GM23248 (cell line): ENCODE results near the gene C12orf54. TPM values are rescaled to one million over a fixed set of nuclear protein-coding genes. Genes with fewer than 3 reads are reported as not detected.
A peak's percentile ranks its signal among the peaks of the same experiment; 100 is the strongest.
"Not testable (repeated sequence)": the region's sequence is repeated elsewhere in the genome, so short reads cannot be mapped to it uniquely, and the experiment has no call there.

Source experiments
- DNase-seq: peaks from one replicate; pipeline ENCODE4 v3.0.0-alpha.2; 2015
- H2AFZ ChIP-seq: fragments of 200-600 bp; sonication (generic); 2 replicates; pipeline ENCODE4 v1.6.1; 2016; ENCODE audit warnings: antibody characterized with exemption
- H3F3A ChIP-seq: fragments of 200-600 bp; sonication (generic); 2 replicates; pipeline ENCODE4 v1.6.1; 2016; ENCODE audit warnings: mild to moderate bottlenecking, antibody characterized with exemption, mixed run types; ENCODE audit not compliant: insufficient read depth
- H3K27ac ChIP-seq: fragments of 200-600 bp; sonication (generic); 2 replicates; pipeline ENCODE4 v1.5.1; 2016; ENCODE audit warnings: mild to moderate bottlenecking
- H3K27me3 ChIP-seq: fragments of 200-600 bp; sonication (generic); replicated peaks from 2 replicates; pipeline ENCODE4 v1.6.1; 2016; ENCODE audit warnings: mild to moderate bottlenecking; ENCODE audit not compliant: insufficient read depth
- H3K36me3 ChIP-seq: fragments of 200-600 bp; sonication (generic); 2 replicates; pipeline ENCODE4 v1.6.1; 2016; ENCODE audit warnings: low read depth, mild to moderate bottlenecking
- H3K4me1 ChIP-seq: fragments of 200-600 bp; sonication (generic); 2 replicates; pipeline ENCODE4 v1.6.1; 2016; ENCODE audit warnings: mild to moderate bottlenecking; ENCODE audit not compliant: insufficient read depth
- H3K4me2 ChIP-seq: fragments of 200-600 bp; sonication (generic); one replicate; pipeline ENCODE4 v1.6.1; 2016; ENCODE audit warnings: mild to moderate bottlenecking; ENCODE audit not compliant: unreplicated experiment
- H3K4me3 ChIP-seq: fragments of 200-600 bp; sonication (generic); 2 replicates; pipeline ENCODE4 v1.5.1; 2016; ENCODE audit warnings: mild to moderate bottlenecking
- H3K79me2 ChIP-seq: fragments of 200-600 bp; sonication (generic); 2 replicates; pipeline ENCODE4 v1.6.1; 2016; ENCODE audit warnings: mild to moderate bottlenecking; ENCODE audit not compliant: insufficient read depth
- H3K9ac ChIP-seq: fragments of 200-600 bp; sonication (generic); 2 replicates; pipeline ENCODE4 v1.6.1; 2016; ENCODE audit warnings: mild to moderate bottlenecking
- H3K9me2 ChIP-seq: fragments of 200-600 bp; sonication (generic); 2 replicates; pipeline ENCODE4 v1.6.1; 2016; ENCODE audit warnings: mixed run types, mild to moderate bottlenecking, moderate library complexity; ENCODE audit not compliant: insufficient read depth
- H3K9me3 ChIP-seq: fragments of 200-600 bp; sonication (generic); one replicate; pipeline ENCODE4 v1.6.1; 2017; ENCODE audit warnings: low read depth
- H4K20me1 ChIP-seq: fragments of 200-600 bp; sonication (generic); 2 replicates; pipeline ENCODE4 v1.6.0; 2016; ENCODE audit not compliant: insufficient read depth
- EZH2 ChIP-seq: fragments of 200-600 bp; sonication (generic); IDR thresholded peaks from 2 replicates; pipeline ENCODE4 v1.6.1; 2018; ENCODE audit warnings: antibody characterized with exemption, mild to moderate bottlenecking; ENCODE audit not compliant: insufficient read depth, poor library complexity, severe bottlenecking
- EZH2phosphoT487 ChIP-seq: fragments of 200-600 bp; sonication (generic); IDR thresholded peaks from 2 replicates; pipeline ENCODE4 v1.6.1; 2018; ENCODE audit warnings: antibody characterized with exemption, moderate library complexity, mild to moderate bottlenecking, low read depth; ENCODE audit not compliant: insufficient read depth
- WGBS, 2 experiments: methylation state at CpG; one replicate each; pipeline ENCODE4 v1.1.6; 2015 to 2017; ENCODE audit warnings: low lambda C conversion rate in 2 of 2, low coverage in 1 of 2; ENCODE audit errors: missing lambda C conversion rate in 2 of 2; 5-methylcytosine and 5-hydroxymethylcytosine counted together
- in situ Hi-C: fragments of 300-500 bp; cut with MboI; formaldehyde crosslinking; loops from 2 replicates; pipeline ENCODE4 v1.15.0; 2020
- polyA plus RNA-seq: library from polyadenylated mRNA; unstranded; fragments of >200 nt; fragmentation: Nextera tagmentation; extraction: Ambion mirVana; gene quantifications from 2 replicates; pipeline ENCODE4 v1.2.1, GENCODE V29; 2016
- total RNA-seq: library from RNA; depleted of rRNA; stranded (reverse); fragments of >200 nt; shearing (Covaris generic); gene quantifications from 2 replicates; pipeline ENCODE4 v1.2.3, GENCODE V29; 2014

C12orf54 gene
- total and polyA plus RNA-seq, 2 experiments from 2014 or later = not detected

GRCh38 chr12:48482930-48483329 lies 632 bp downstream of the C12orf54 start:
- Histone ChIP-seq H3K4me3 (no peak overlapping the region), H3K9me2 (no peaks in the 10 kb centered on the region), H3K36me3 (no peaks in the 10 kb centered on the region), H3K9me3 (no peaks in the 10 kb centered on the region), H3F3A (no peaks in the 10 kb centered on the region), H4K20me1 (no peaks in the 10 kb centered on the region), H3K27ac (no peak overlapping the region), H3K4me2 (no peak overlapping the region), H2AFZ (no peak overlapping the region), H3K9ac (no peak overlapping the region), H3K4me1 (no peaks in the 10 kb centered on the region), H3K79me2 (no peaks in the 10 kb centered on the region), H3K27me3 (0 out of 2 replicates have a peak, but pooled peaks cover 6% of the 10 kb centered on the region)
- DNase-seq = no peak
- WGBS, 2 experiments = 52 to 71% methylated on average over 3 of the region's 3 CpGs
- TF ChIP-seq EZH2 (no peak), EZH2phosphoT487 (no peak)
- in situ Hi-C loops = no loop called here

GRCh38 chr12:48486261-48486660 lies 4.0 kb downstream of the C12orf54 start:
- in situ Hi-C loops = no loop called here
- DNase-seq = no peak
- no peak overlapping the region for H3K27ac ChIP-seq
- 25 to 26% methylated on average over 2 of the region's 2 CpGs for WGBS, 2 experiments
- H3F3A ChIP-seq = no peaks in the 10 kb centered on the region
- no peaks in the 10 kb centered on the region for H3K9me2 ChIP-seq
- no peak overlapping the region for H2AFZ ChIP-seq
- no peaks in the 10 kb centered on the region for H4K20me1 ChIP-seq
- no peak overlapping the region for H3K9ac ChIP-seq
- H3K4me3 ChIP-seq = no peak overlapping the region
- TF ChIP-seq EZH2phosphoT487 = no peak
- TF ChIP-seq EZH2 = no peak
- no peaks in the 10 kb centered on the region for H3K9me3 ChIP-seq
- H3K4me2 ChIP-seq = no peak overlapping the region
- H3K4me1 ChIP-seq = no peaks in the 10 kb centered on the region
- no peaks in the 10 kb centered on the region for H3K36me3 ChIP-seq
- 0 out of 2 replicates have a peak, but pooled peaks cover 6% of the 10 kb centered on the region for H3K27me3 ChIP-seq
- no peaks in the 10 kb centered on the region for H3K79me2 ChIP-seq

- Histone ChIP-seq H4K20me1 (no peaks in the 10 kb centered on the region), H3F3A (no peaks in the 10 kb centered on the region), H3K27ac (no peak overlapping the region), H3K79me2 (no peaks in the 10 kb centered on the region), H3K9ac (no peak overlapping the region), H3K4me1 (no peaks in the 10 kb centered on the region), H3K9me2 (no peaks in the 10 kb centered on the region), H2AFZ (no peak overlapping the region), H3K4me3 (no peak overlapping the region), H3K36me3 (no peaks in the 10 kb centered on the region), H3K9me3 (no peaks in the 10 kb centered on the region), H3K4me2 (no peak overlapping the region), H3K27me3 (0 out of 2 replicates have a peak, but pooled peaks cover 6% of the 10 kb centered on the region)
- TF ChIP-seq EZH2 = no peak
- no peak for DNase-seq
- in situ Hi-C loops = no loop called here
- 34 to 46% methylated on average over 5 of the region's 5 CpGs for WGBS, 2 experiments
These were observed 4.4 kb downstream of the C12orf54 start for GRCh38 chr12:48486679-48487078.

- Histone ChIP-seq H3K27me3 (0 out of 2 replicates have a peak, but pooled peaks cover 6% of the 10 kb centered on the region), H3K36me3 (no peaks in the 10 kb centered on the region), H3K9me2 (no peaks in the 10 kb centered on the region), H3K4me2 (no peak overlapping the region), H3K9me3 (no peaks in the 10 kb centered on the region), H3K9ac (no peak overlapping the region), H4K20me1 (no peaks in the 10 kb centered on the region), H3K79me2 (no peaks in the 10 kb centered on the region), H3K4me1 (no peaks in the 10 kb centered on the region), H3K27ac (no peak overlapping the region), H3K4me3 (no peak overlapping the region), H2AFZ (no peak overlapping the region), H3F3A (no peaks in the 10 kb centered on the region)
- WGBS, 2 experiments = 58 to 60% methylated on average over 2 of the region's 2 CpGs
- in situ Hi-C loops = no loop called here
- DNase-seq = peak; percentile 28
- no peak for TF ChIP-seq EZH2phosphoT487
- no peak for TF ChIP-seq EZH2
These were observed 6.7 kb downstream of the C12orf54 start for GRCh38 chr12:48489012-48489411.

GRCh38 chr12:48489456-48489855 lies 7.2 kb downstream of the C12orf54 start:
- H3K27ac ChIP-seq, H3F3A ChIP-seq, H4K20me1 ChIP-seq, H3K4me3 ChIP-seq, in situ Hi-C loops, H3K79me2 ChIP-seq, H2AFZ ChIP-seq, H3K9me3 ChIP-seq, H3K4me2 ChIP-seq, H3K4me1 ChIP-seq, DNase-seq, H3K36me3 ChIP-seq, H3K9ac ChIP-seq, H3K9me2 ChIP-seq, H3K27me3 ChIP-seq: not testable (repeated sequence)
- WGBS, 2 experiments = 44 to 45% methylated on average over 7 of the region's 7 CpGs

GRCh38 chr12:48500281-48500680 lies 18.0 kb downstream of the C12orf54 start:
- H3K9me2 ChIP-seq, H3F3A ChIP-seq, H3K9ac ChIP-seq, H3K4me2 ChIP-seq, H3K27ac ChIP-seq, DNase-seq, H4K20me1 ChIP-seq, H3K79me2 ChIP-seq, H3K4me1 ChIP-seq, H3K27me3 ChIP-seq, H3K4me3 ChIP-seq, H2AFZ ChIP-seq, H3K36me3 ChIP-seq, H3K9me3 ChIP-seq, in situ Hi-C loops: not testable (repeated sequence)
- WGBS, 2 experiments = 73% methylated on average over 19 of the region's 32 CpGs; no CpG with 5 or more reads in 1 of the 2 experiments

- DNase-seq, H3K9me2 ChIP-seq, H3K4me3 ChIP-seq, H3K27me3 ChIP-seq, H3K9me3 ChIP-seq, H4K20me1 ChIP-seq, H3F3A ChIP-seq, H2AFZ ChIP-seq, H3K4me1 ChIP-seq, H3K36me3 ChIP-seq, H3K27ac ChIP-seq, H3K9ac ChIP-seq, in situ Hi-C loops, H3K4me2 ChIP-seq, H3K79me2 ChIP-seq: not testable (repeated sequence)
- WGBS, 2 experiments = 0% methylated on average over 2 of the region's 2 CpGs
These were observed 24.5 kb downstream of the C12orf54 start for GRCh38 chr12:48506836-48507235.
